Measurements from ENCODE around the gene PODXL2. TPM values are rescaled to one million over a fixed set of nuclear protein-coding genes. Genes with fewer than 3 reads are reported as not detected.
A peak's percentile ranks its signal among the peaks of the same experiment; 100 is the strongest.

PODXL2 gene
- total and polyA plus RNA-seq, 2 experiments from 2014 or later: 18.4 to 57.6 TPM

GRCh38 chr3:127640042-127640355 lies 11.0 kb downstream of the PODXL2 start:
- H3K4me1 Mint-ChIP-seq: peaks cover 18% of the 10 kb centered on the region
- Histone ChIP-seq H3K4me1 (ENCODE audit: insufficient read depth) (peaks cover 9% of the 10 kb centered on the region; the same call in 1 of the 2 replicates), H3K9me2 (ENCODE audit: insufficient read depth) (no peaks in the 10 kb centered on the region), H3K79me2 (replicated peaks; ENCODE audit: insufficient read depth) (peaks cover 7% of the 10 kb centered on the region), H4K20me1 (replicated peaks; ENCODE audit: insufficient read depth) (no peaks in the 10 kb centered on the region), H3K27me3 (ENCODE audit: insufficient read depth) (no peaks in the 10 kb centered on the region), H2AFZ (no peak overlapping the region), H3K36me3 (ENCODE audit: insufficient read depth) (no peaks in the 10 kb centered on the region), H3K4me2 (no peak overlapping the region), H3K27ac (ENCODE audit: low read depth) (no peak overlapping the region), H3F3A (replicated peaks; ENCODE audit: low read depth) (no peaks in the 10 kb centered on the region), H3K4me3 (no peak overlapping the region)
- DNase-seq (ENCODE audit: low spot score) (no peak), ATAC-seq (no peak)
- H3K36me3 Mint-ChIP-seq (ENCODE audit: low read depth): peaks cover 15% of the 10 kb centered on the region
- H3K27me3 Mint-ChIP-seq (ENCODE audit: insufficient read depth, low read depth, poor library complexity): peaks cover 4% of the 10 kb centered on the region
- H3K9me3 Mint-ChIP-seq: no peaks in the 10 kb centered on the region
- TF ChIP-seq ZNF114 (CRISPR knock-in tag; IDR thresholded peaks at IDR 0.05) (no peak), EZH2phosphoT487 (IDR thresholded peaks at IDR 0.05; ENCODE audit: unreplicated experiment) (no peak), JUNB (IDR thresholded peaks at IDR 0.05; ENCODE audit: unreplicated experiment) (no peak), ZNF331 (CRISPR knock-in tag; IDR thresholded peaks at IDR 0.05; ENCODE audit: low read depth) (no peak), NANOG (IDR thresholded peaks at IDR 0.05; ENCODE audit: borderline replicate concordance) (no peak), CREB1 (CRISPR knock-in tag; IDR thresholded peaks at IDR 0.05; ENCODE audit: low read depth) (no peak), ETS1 (IDR thresholded peaks at IDR 0.05) (no peak), STAT1 (IDR thresholded peaks at IDR 0.05; ENCODE audit: unreplicated experiment) (no peak), ZNF462 (CRISPR knock-in tag; IDR thresholded peaks at IDR 0.05) (no peak)
- TF ChIP-seq, protein P1, sequence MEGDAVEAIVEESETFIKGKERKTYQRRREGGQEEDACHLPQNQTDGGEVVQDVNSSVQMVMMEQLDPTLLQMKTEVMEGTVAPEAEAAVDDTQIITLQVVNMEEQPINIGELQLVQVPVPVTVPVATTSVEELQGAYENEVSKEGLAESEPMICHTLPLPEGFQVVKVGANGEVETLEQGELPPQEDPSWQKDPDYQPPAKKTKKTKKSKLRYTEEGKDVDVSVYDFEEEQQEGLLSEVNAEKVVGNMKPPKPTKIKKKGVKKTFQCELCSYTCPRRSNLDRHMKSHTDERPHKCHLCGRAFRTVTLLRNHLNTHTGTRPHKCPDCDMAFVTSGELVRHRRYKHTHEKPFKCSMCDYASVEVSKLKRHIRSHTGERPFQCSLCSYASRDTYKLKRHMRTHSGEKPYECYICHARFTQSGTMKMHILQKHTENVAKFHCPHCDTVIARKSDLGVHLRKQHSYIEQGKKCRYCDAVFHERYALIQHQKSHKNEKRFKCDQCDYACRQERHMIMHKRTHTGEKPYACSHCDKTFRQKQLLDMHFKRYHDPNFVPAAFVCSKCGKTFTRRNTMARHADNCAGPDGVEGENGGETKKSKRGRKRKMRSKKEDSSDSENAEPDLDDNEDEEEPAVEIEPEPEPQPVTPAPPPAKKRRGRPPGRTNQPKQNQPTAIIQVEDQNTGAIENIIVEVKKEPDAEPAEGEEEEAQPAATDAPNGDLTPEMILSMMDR (conservative IDR thresholded peaks at IDR 0.05; ENCODE audit: low read depth in 2 of 2): no peak
- H3K4me3 Mint-ChIP-seq: no peak overlapping the region
- H3K27ac Mint-ChIP-seq: 0 out of 2 replicates have a peak overlapping the region, but pooled peaks have one; percentile 36
